Measurements from ENCODE around the gene NBR1. TPM values are rescaled to one million over a fixed set of nuclear protein-coding genes. Genes with fewer than 3 reads are reported as not detected.

NBR1 gene
- total and polyA plus RNA-seq, 2 of the 8 experiments (the other 6 are each of a cell fraction or from before 2014, with no cell fraction given): 13.5 to 36.0 TPM

DNA sequence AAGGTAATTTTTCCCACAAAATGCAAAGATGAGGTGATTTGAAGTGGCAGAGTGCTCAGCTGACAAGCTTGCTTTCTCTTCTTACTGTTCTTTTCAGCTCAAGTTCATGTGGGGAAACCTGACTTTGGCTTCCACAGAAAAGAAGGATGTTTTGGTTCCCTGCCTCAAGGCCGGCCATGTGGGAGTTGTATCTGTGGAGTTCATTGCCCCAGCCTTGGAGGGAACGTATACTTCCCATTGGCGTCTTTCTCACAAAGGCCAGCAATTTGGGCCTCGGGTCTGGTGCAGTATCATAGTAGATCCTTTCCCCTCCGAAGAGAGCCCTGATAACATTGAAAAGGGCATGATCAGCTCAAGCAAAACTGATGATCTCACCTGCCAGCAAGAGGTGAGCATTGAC, 22.2 kb downstream of the NBR1 start:
- no peak overlapping the region for H2BK120ac ChIP-seq (replicated peaks; ENCODE audit: low read depth, low read length)
- no peaks in the 10 kb centered on the region for H3K23me2 ChIP-seq (ENCODE audit: low read depth, low read length)
- H3K27me3 ChIP-seq (replicated peaks in 1 of 4; ENCODE audit: control insufficient read depth in 3 of 4, extremely low read depth in 1 of 4, insufficient read depth in 3 of 4, low read length in 3 of 4): no peaks in the 10 kb centered on the region
- WGBS, 2 experiments (ENCODE audit: extremely low coverage in 1 of 2, insufficient coverage in 1 of 2, insufficient read length in 1 of 2, insufficient replicate concordance in 2 of 2, low coverage in 1 of 2, low lambda C conversion rate in 2 of 2, missing lambda C conversion rate in 1 of 2): 96% methylated on average over 5 of the region's 5 CpGs; no CpG with 5 or more reads in 1 of the 2 experiments
- ChIA-PET CTCF (ENCODE audit: partially characterized antibody) (interaction anchor here (0.7 to 1.1 kb wide), 2 partner anchors 19 to 24 kb away, joined by 3 read pairs; partner anchors contain the start of gene TMEM106A), POLR2A (ENCODE audit: partially characterized antibody) (interaction anchor here (0.6 to 1.3 kb wide), 2 partner anchors 9 to 19 kb away, joined by 3 read pairs; no protein-coding TSS in a partner anchor)
- H3K23ac ChIP-seq (ENCODE audit: insufficient read length): no peak overlapping the region
- no peak overlapping the region for H3K56ac ChIP-seq (replicated peaks; ENCODE audit: insufficient read length, low read depth, low read length)
- H3K4me2 ChIP-seq (ENCODE audit: insufficient read depth in 1 of 2, low read depth in 2 of 2, low read length in 2 of 2): no peak overlapping the region
- H2BK12ac ChIP-seq (ENCODE audit: low read depth, low read length): no peak overlapping the region
- no peak overlapping the region for H3K4ac ChIP-seq (replicated peaks; ENCODE audit: insufficient read length, low read depth, low read length)
- no peak overlapping the region for H2AK5ac ChIP-seq (ENCODE audit: low read depth, low read length)
- no peaks in the 10 kb centered on the region for H3K79me1 ChIP-seq (ENCODE audit: low read depth, low read length)
- H3K9ac ChIP-seq (replicated peaks in 1 of 4; ENCODE audit: extremely low read depth in 1 of 4, low read depth in 3 of 4, low read length in 3 of 4): no peak overlapping the region
- H4K5ac ChIP-seq (ENCODE audit: insufficient read length, low read depth, low read length): no peak overlapping the region
- H3K4me1 ChIP-seq (replicated peaks in 1 of 4; ENCODE audit: control insufficient read depth in 3 of 4, insufficient read depth in 4 of 4, low read length in 3 of 4): no peaks in the 10 kb centered on the region
- H2BK5ac ChIP-seq (ENCODE audit: low read depth, low read length): no peak overlapping the region
- no peak overlapping the region for H2AFZ ChIP-seq (ENCODE audit: low read length)
- H2BK20ac ChIP-seq (ENCODE audit: low read length): no peak overlapping the region
- DNase-seq (ENCODE audit: low read depth in 1 of 2, low spot score in 2 of 2) (no peak), FAIRE-seq (no peak)
- H4K8ac ChIP-seq (ENCODE audit: extremely low read depth, insufficient read depth, low read length): no peak overlapping the region
- peaks cover 30 to 65% (median 53%) of the 10 kb centered on the region in 4 experiments for H3K36me3 ChIP-seq (ENCODE audit: control insufficient read depth in 2 of 4, insufficient read depth in 4 of 4, low read length in 3 of 4)
- H3K14ac ChIP-seq (ENCODE audit: insufficient read length): no peak overlapping the region
- no peak overlapping the region for H3K27ac ChIP-seq (ENCODE audit: low read depth, low read length)
- no peaks in the 10 kb centered on the region for H3K79me2 ChIP-seq (ENCODE audit: control insufficient read depth in 1 of 2, insufficient read depth in 2 of 2, low read length in 2 of 2)
- no peak overlapping the region for H3K18ac ChIP-seq (ENCODE audit: extremely low read depth, low read length)
- no peak overlapping the region for H3K4me3 ChIP-seq (ENCODE audit: extremely low read depth in 1 of 4, insufficient read depth in 2 of 4, low read depth in 3 of 4, low read length in 4 of 4)
- H4K91ac ChIP-seq (replicated peaks; ENCODE audit: insufficient read length, low read length): no peak overlapping the region
- no peak overlapping the region for H2BK15ac ChIP-seq (ENCODE audit: low read length)
- H4K20me1 ChIP-seq (replicated peaks in 1 of 2; ENCODE audit: control insufficient read depth in 1 of 2, insufficient read depth in 2 of 2, low read length in 2 of 2): peaks cover 0 to 2% of the 10 kb centered on the region in 2 experiments
- no peaks in the 10 kb centered on the region for H3K9me3 ChIP-seq (ENCODE audit: insufficient read depth in 2 of 2, low read depth in 1 of 2, low read length in 1 of 2)
- TF ChIP-seq, protein P1, sequence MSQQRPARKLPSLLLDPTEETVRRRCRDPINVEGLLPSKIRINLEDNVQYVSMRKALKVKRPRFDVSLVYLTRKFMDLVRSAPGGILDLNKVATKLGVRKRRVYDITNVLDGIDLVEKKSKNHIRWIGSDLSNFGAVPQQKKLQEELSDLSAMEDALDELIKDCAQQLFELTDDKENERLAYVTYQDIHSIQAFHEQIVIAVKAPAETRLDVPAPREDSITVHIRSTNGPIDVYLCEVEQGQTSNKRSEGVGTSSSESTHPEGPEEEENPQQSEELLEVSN (IDR thresholded peaks at IDR 0.05): no peak
- no peak for TF ChIP-seq SUZ12 (IDR thresholded peaks at IDR 0.05; ENCODE audit: low read length)
- TF ChIP-seq, protein P2, sequence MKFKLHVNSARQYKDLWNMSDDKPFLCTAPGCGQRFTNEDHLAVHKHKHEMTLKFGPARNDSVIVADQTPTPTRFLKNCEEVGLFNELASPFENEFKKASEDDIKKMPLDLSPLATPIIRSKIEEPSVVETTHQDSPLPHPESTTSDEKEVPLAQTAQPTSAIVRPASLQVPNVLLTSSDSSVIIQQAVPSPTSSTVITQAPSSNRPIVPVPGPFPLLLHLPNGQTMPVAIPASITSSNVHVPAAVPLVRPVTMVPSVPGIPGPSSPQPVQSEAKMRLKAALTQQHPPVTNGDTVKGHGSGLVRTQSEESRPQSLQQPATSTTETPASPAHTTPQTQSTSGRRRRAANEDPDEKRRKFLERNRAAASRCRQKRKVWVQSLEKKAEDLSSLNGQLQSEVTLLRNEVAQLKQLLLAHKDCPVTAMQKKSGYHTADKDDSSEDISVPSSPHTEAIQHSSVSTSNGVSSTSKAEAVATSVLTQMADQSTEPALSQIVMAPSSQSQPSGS (IDR thresholded peaks at IDR 0.05; ENCODE audit: low read length): no peak
- TF ChIP-seq CHD1 (IDR thresholded peaks at IDR 0.05; ENCODE audit: low read depth, low read length): no peak
- TF ChIP-seq RFX5 (IDR thresholded peaks at IDR 0.05; ENCODE audit: borderline replicate concordance, low read depth, low read length): no peak
